Breast epithelium (tissue), 3 donors: ENCODE results near the gene NRCAM.

Source experiments
- CTCF ChIP-seq, 3 donors: fragments of 450-650 bp; IDR thresholded peaks; one replicate each; pipeline ENCODE4 v1.5.1; 2016 to 2017; ENCODE audit warnings: antibody characterized with exemption in 3 of 3, mild to moderate bottlenecking in 3 of 3, moderate library complexity in 3 of 3
- POLR2A ChIP-seq: fragments of 450-650 bp; IDR thresholded peaks from one replicate; pipeline ENCODE4 v1.6.1; 2016; ENCODE audit warnings: antibody characterized with exemption, mild to moderate bottlenecking, moderate library complexity
- POLR2AphosphoS5 ChIP-seq, 3 donors: sonication (generic); formaldehyde crosslinking; IDR thresholded peaks; one replicate each; pipeline ENCODE4 v1.6.1; 2017; ENCODE audit warnings: antibody characterized with exemption in 3 of 3

GRCh38 chr7:108239501-108240225 lies 216.6 kb downstream of the NRCAM start:
- TF ChIP-seq CTCF (IDR thresholded peaks at IDR 0.05), result no peak
- TF ChIP-seq POLR2A, result no peak
- no peak for TF ChIP-seq POLR2AphosphoS5 (IDR thresholded peaks at IDR 0.05)
